WERI-Rb-1 (cell line): Measurements from ENCODE around the gene TMTC4.

Experiments
- DNase-seq: peaks from one replicate; pipeline ENCODE4 v3.0.0-alpha.2; 2020
- H3K27ac ChIP-seq: fragments of 250-450 bp; sonication (Bioruptor Pico); 2 replicates; pipeline ENCODE4 v1.5.1; 2020; ENCODE audit warnings: mild to moderate bottlenecking, moderate library complexity
- H3K27me3 ChIP-seq: fragments of 250-450 bp; sonication (Bioruptor Pico); 2 replicates; pipeline ENCODE4 v1.5.1; 2021; ENCODE audit warnings: mild to moderate bottlenecking, low read depth, moderate library complexity; ENCODE audit not compliant: insufficient read depth, severe bottlenecking
- H3K36me3 ChIP-seq: fragments of 250-450 bp; sonication (Bioruptor Pico); 2 replicates; pipeline ENCODE4 v1.5.1; 2020; ENCODE audit warnings: mild to moderate bottlenecking, moderate library complexity
- H3K4me3 ChIP-seq: 2 replicates; pipeline ENCODE4 v1.5.1; 2011; ENCODE audit warnings: low read depth, mild to moderate bottlenecking, control low read depth, low read length
- H3K9me3 ChIP-seq: fragments of 250-450 bp; sonication (Bioruptor Pico); 2 replicates; pipeline ENCODE4 v1.5.1; 2021; ENCODE audit warnings: mild to moderate bottlenecking, moderate library complexity; ENCODE audit not compliant: severe bottlenecking
- CTCF ChIP-seq: IDR thresholded peaks from 2 replicates; pipeline ENCODE4 v1.5.1; 2011; ENCODE audit warnings: low read depth, mild to moderate bottlenecking, control low read depth, inconsistent platforms, low read length

The TMTC4 gene

GRCh38 chr13:100675661-100676129 is 1.1 kb upstream of the TMTC4 start:
- no peak for TF ChIP-seq CTCF
- DNase-seq, result no peak
- Histone ChIP-seq H3K36me3 (no peaks in the 10 kb centered on the region), H3K9me3 (peaks cover 5% of the 10 kb centered on the region), H3K4me3 (peak overlapping the region; percentile 84), H3K27me3 (no peaks in the 10 kb centered on the region), H3K27ac (peak overlapping the region; percentile 73)

GRCh38 chr13:100674872-100675660 is 471 bp upstream of the TMTC4 start:
- Histone ChIP-seq H3K9me3 (peaks cover 5% of the 10 kb centered on the region), H3K36me3 (peaks cover 4% of the 10 kb centered on the region), H3K4me3 (peak overlapping the region; percentile 84), H3K27ac (peak overlapping the region; percentile 94), H3K27me3 (no peaks in the 10 kb centered on the region)
- DNase-seq, result peak; percentile 100
- peak; percentile 52 for TF ChIP-seq CTCF

- peaks cover 15% of the 10 kb centered on the region for H3K36me3 ChIP-seq
- peak; percentile 38 for DNase-seq
- no peaks in the 10 kb centered on the region for H3K27me3 ChIP-seq
- peaks cover 5% of the 10 kb centered on the region for H3K9me3 ChIP-seq
- peak overlapping the region; percentile 94 for H3K27ac ChIP-seq
- H3K4me3 ChIP-seq, result peak overlapping the region; percentile 66
- no peak for TF ChIP-seq CTCF
These were observed 653 bp downstream of the TMTC4 start for GRCh38 chr13:100673713-100674571.

- Histone ChIP-seq H3K4me3 (peak overlapping the region; percentile 66), H3K27me3 (no peaks in the 10 kb centered on the region), H3K27ac (peak overlapping the region; percentile 50), H3K9me3 (peaks cover 5% of the 10 kb centered on the region), H3K36me3 (peaks cover 21% of the 10 kb centered on the region)
- 0 out of 2 replicates have a peak, but pooled peaks have one; percentile 2 for TF ChIP-seq CTCF
- DNase-seq, result peak; percentile 46
These were observed 1.3 kb downstream of the TMTC4 start for GRCh38 chr13:100673376-100673712.

GRCh38 chr13:100671389-100672182 is 3.0 kb downstream of the TMTC4 start:
- no peak overlapping the region for H3K4me3 ChIP-seq
- no peaks in the 10 kb centered on the region for H3K27me3 ChIP-seq
- TF ChIP-seq CTCF, result no peak
- H3K9me3 ChIP-seq, result no peaks in the 10 kb centered on the region
- H3K36me3 ChIP-seq, result peaks cover 39% of the 10 kb centered on the region
- no peak for DNase-seq
- H3K27ac ChIP-seq, result no peak overlapping the region
